SK-N-SH treated with all-trans-retinoic acid at 6 μM for 48 hours (cell line): ENCODE measurements around the gene KCNMA1.

Experiments
- ATAC-seq: fragments of 200-7000 bp; cut with Tn5 transposase; 3 replicates; pipeline ENCODE4 v1.9.1; 2020; ENCODE audit warnings: mild to moderate bottlenecking, moderate library complexity
- ARNTL ChIP-seq: fragments of 450-650 bp; formaldehyde crosslinking; IDR thresholded peaks from 2 replicates; pipeline ENCODE4 v1.5.0; 2020; ENCODE audit warnings: low read depth, mild to moderate bottlenecking, moderate library complexity, borderline replicate concordance
- BACH2 ChIP-seq: fragments of 250-450 bp; sonication (Bioruptor Pico); IDR thresholded peaks from 2 replicates; pipeline ENCODE4 v1.9.0; 2021; ENCODE audit warnings: mild to moderate bottlenecking, borderline replicate concordance
- CREB5 ChIP-seq: fragments of 250-450 bp; sonication (Bioruptor Pico); IDR thresholded peaks from 2 replicates; pipeline ENCODE4 v1.5.1; 2020; ENCODE audit warnings: low read depth, mild to moderate bottlenecking, moderate library complexity
- CSDC2 ChIP-seq: fragments of 250-450 bp; sonication (Bioruptor Pico); IDR thresholded peaks from 2 replicates; pipeline ENCODE4 v1.5.0; 2020; ENCODE audit warnings: mild to moderate bottlenecking, moderate library complexity
- ESRRG ChIP-seq: fragments of 250-450 bp; sonication (Bioruptor Pico); IDR thresholded peaks from 2 replicates; pipeline ENCODE4 v1.6.1; 2021; ENCODE audit warnings: mild to moderate bottlenecking
- GLIS3 ChIP-seq: fragments of 250-450 bp; sonication (Bioruptor Pico); IDR thresholded peaks from 2 replicates; pipeline ENCODE4 v1.5.0; 2020; ENCODE audit warnings: mild to moderate bottlenecking, moderate library complexity
- ISL1 ChIP-seq: fragments of 250-450 bp; sonication (Bioruptor Pico); IDR thresholded peaks from 2 replicates; pipeline ENCODE4 v2.1.2; 2022; ENCODE audit warnings: mild to moderate bottlenecking, moderate library complexity
- OSR1 ChIP-seq: fragments of 250-450 bp; sonication (Bioruptor Pico); IDR thresholded peaks from 2 replicates; pipeline ENCODE4 v1.8.0; 2022; ENCODE audit warnings: moderate library complexity, mild to moderate bottlenecking, inconsistent platforms
- PPARA ChIP-seq: fragments of 250-450 bp; sonication (Bioruptor Pico); IDR thresholded peaks from 2 replicates; pipeline ENCODE4 v1.5.0; 2020; ENCODE audit warnings: mild to moderate bottlenecking, borderline replicate concordance
- RARB ChIP-seq: fragments of 250-450 bp; sonication (Bioruptor Pico); IDR thresholded peaks from 2 replicates; pipeline ENCODE4 v1.8.0; 2021; ENCODE audit warnings: mild to moderate bottlenecking, moderate library complexity
- SNAI2 ChIP-seq: fragments of 250-450 bp; sonication (Bioruptor Pico); IDR thresholded peaks from 2 replicates; pipeline ENCODE4 v1.5.0; 2020; ENCODE audit warnings: mild to moderate bottlenecking, moderate library complexity
- TCF4 ChIP-seq: fragments of 250-450 bp; sonication (Bioruptor Pico); IDR thresholded peaks from 2 replicates; pipeline ENCODE4 v1.8.0; 2021; ENCODE audit warnings: mild to moderate bottlenecking, moderate library complexity, borderline replicate concordance
- TOX ChIP-seq: fragments of 250-450 bp; sonication (Bioruptor Pico); IDR thresholded peaks from 2 replicates; pipeline ENCODE4 v1.8.0; 2021; ENCODE audit warnings: mild to moderate bottlenecking, moderate library complexity, borderline replicate concordance
- ZC3H10 ChIP-seq: fragments of 250-450 bp; sonication (Bioruptor Pico); IDR thresholded peaks from 2 replicates; pipeline ENCODE4 v1.5.1; 2021; ENCODE audit warnings: mild to moderate bottlenecking, moderate library complexity
- ZFP3 ChIP-seq: fragments of 250-450 bp; sonication (Bioruptor Pico); IDR thresholded peaks from 2 replicates; pipeline ENCODE4 v1.5.0; 2020; ENCODE audit warnings: mild to moderate bottlenecking, moderate library complexity
- ZFP30 ChIP-seq: fragments of 450-650 bp; formaldehyde crosslinking; IDR thresholded peaks from 2 replicates; pipeline ENCODE4 v1.5.0; 2022; ENCODE audit warnings: mild to moderate bottlenecking, moderate library complexity
- ZNF565 ChIP-seq: fragments of 450-650 bp; formaldehyde crosslinking; conservative IDR thresholded peaks from 2 replicates; pipeline ENCODE4 v1.5.0; 2020; ENCODE audit warnings: low read depth, mild to moderate bottlenecking, moderate library complexity
- ZNF70 ChIP-seq: fragments of 450-650 bp; formaldehyde crosslinking; IDR thresholded peaks from 2 replicates; pipeline ENCODE4 v1.5.0; 2020; ENCODE audit warnings: mild to moderate bottlenecking, moderate library complexity
- ZNF8 ChIP-seq: fragments of 450-650 bp; formaldehyde crosslinking; IDR thresholded peaks from 2 replicates; pipeline ENCODE4 v1.5.0; 2020; ENCODE audit warnings: mild to moderate bottlenecking, moderate library complexity
- TF ChIP-seq, protein P1 (sequence below): fragments of 250-450 bp; sonication (Bioruptor Pico); IDR thresholded peaks from 2 replicates; pipeline ENCODE4 v1.5.1; 2021; ENCODE audit warnings: mild to moderate bottlenecking, moderate library complexity
- TF ChIP-seq, protein P2 (sequence below): fragments of 250-450 bp; sonication (Bioruptor Pico); IDR thresholded peaks from 2 replicates; pipeline ENCODE4 v1.8.0; 2021; ENCODE audit warnings: low read depth, mild to moderate bottlenecking, moderate library complexity, borderline replicate concordance
- TF ChIP-seq, protein P3 (sequence below): fragments of 250-450 bp; sonication (Bioruptor Pico); IDR thresholded peaks from 2 replicates; pipeline ENCODE4 v1.8.0; 2020; ENCODE audit warnings: mild to moderate bottlenecking, moderate library complexity, borderline replicate concordance

The KCNMA1 gene

DNA sequence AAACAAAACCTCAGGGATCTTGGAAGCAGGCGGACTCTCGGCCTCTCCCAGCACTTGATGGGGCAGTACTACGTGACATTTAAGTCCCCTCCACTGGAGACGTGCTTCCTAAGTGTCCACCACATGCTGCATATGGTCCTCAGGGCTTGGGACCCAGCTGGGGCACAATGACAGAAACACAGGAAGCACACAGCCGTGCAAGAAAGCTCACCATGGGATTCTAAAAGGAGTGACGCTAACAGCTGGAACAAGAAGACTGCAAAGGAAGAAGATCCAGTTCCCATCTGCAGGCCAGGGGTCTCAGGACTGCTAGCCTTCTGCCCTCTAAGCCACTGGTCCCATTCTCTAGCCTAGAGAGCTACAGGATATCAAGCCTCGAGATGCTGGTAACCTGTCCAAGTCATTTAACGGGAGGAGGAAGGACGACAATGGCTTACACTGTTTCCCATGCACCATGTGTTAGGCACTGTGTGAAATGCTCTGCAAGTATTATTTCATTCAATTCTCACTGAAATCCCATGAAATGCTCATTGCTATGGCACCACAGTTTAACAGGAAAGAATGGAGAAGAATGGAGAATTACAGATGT is 61.1 kb downstream of the KCNMA1 start:
- TF ChIP-seq TOX (no peak), ZFP3 (CRISPR knock-in tag) (no peak), CSDC2 (CRISPR knock-in tag) (no peak), ZNF565 (no peak), ZC3H10 (no peak), PPARA (CRISPR knock-in tag) (no peak), SNAI2 (CRISPR knock-in tag) (no peak), ZNF8 (CRISPR knock-in tag) (no peak), ARNTL (CRISPR knock-in tag) (no peak), ZFP30 (CRISPR knock-in tag) (no peak), ESRRG (CRISPR knock-in tag) (no peak)
- TF ChIP-seq, protein P1, sequence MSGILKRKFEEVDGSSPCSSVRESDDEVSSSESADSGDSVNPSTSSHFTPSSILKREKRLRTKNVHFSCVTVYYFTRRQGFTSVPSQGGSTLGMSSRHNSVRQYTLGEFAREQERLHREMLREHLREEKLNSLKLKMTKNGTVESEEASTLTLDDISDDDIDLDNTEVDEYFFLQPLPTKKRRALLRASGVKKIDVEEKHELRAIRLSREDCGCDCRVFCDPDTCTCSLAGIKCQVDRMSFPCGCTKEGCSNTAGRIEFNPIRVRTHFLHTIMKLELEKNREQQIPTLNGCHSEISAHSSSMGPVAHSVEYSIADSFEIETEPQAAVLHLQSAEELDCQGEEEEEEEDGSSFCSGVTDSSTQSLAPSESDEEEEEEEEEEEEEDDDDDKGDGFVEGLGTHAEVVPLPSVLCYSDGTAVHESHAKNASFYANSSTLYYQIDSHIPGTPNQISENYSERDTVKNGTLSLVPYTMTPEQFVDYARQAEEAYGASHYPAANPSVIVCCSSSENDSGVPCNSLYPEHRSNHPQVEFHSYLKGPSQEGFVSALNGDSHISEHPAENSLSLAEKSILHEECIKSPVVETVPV: no peak
- TF ChIP-seq, protein P2, sequence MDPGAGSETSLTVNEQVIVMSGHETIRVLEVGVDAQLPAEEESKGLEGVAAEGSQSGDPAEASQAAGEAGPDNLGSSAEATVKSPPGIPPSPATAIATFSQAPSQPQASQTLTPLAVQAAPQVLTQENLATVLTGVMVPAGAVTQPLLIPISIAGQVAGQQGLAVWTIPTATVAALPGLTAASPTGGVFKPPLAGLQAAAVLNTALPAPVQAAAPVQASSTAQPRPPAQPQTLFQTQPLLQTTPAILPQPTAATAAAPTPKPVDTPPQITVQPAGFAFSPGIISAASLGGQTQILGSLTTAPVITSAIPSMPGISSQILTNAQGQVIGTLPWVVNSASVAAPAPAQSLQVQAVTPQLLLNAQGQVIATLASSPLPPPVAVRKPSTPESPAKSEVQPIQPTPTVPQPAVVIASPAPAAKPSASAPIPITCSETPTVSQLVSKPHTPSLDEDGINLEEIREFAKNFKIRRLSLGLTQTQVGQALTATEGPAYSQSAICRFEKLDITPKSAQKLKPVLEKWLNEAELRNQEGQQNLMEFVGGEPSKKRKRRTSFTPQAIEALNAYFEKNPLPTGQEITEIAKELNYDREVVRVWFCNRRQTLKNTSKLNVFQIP (CRISPR knock-in tag): no peak
- TF ChIP-seq, protein P3, sequence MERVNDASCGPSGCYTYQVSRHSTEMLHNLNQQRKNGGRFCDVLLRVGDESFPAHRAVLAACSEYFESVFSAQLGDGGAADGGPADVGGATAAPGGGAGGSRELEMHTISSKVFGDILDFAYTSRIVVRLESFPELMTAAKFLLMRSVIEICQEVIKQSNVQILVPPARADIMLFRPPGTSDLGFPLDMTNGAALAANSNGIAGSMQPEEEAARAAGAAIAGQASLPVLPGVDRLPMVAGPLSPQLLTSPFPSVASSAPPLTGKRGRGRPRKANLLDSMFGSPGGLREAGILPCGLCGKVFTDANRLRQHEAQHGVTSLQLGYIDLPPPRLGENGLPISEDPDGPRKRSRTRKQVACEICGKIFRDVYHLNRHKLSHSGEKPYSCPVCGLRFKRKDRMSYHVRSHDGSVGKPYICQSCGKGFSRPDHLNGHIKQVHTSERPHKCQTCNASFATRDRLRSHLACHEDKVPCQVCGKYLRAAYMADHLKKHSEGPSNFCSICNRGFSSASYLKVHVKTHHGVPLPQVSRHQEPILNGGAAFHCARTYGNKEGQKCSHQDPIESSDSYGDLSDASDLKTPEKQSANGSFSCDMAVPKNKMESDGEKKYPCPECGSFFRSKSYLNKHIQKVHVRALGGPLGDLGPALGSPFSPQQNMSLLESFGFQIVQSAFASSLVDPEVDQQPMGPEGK (CRISPR knock-in tag): no peak
- ATAC-seq: no peak

DNA sequence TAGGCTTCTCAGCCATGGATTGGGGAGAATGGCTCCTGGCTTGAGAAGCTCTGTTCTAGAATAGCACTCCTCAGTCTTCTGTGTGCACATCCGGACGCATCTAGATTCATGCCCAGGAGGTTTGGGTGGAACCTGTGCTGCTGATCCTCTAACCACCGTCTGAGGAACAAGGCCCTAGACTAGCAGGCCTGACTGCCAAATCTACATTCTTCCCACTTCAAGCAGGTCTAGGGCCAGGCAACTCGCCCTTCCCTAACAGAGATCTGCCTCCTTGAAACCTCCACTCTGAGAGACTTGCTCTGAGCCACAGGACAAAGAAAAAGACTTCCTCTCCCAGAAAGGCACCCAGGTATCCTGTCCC is 61.6 kb downstream of the KCNMA1 start:
- TF ChIP-seq ARNTL (CRISPR knock-in tag) (no peak), ZNF70 (CRISPR knock-in tag) (no peak), TOX (no peak), ESRRG (CRISPR knock-in tag) (no peak), SNAI2 (CRISPR knock-in tag) (no peak), GLIS3 (no peak), ISL1 (no peak), CREB5 (CRISPR knock-in tag) (no peak), OSR1 (CRISPR knock-in tag) (no peak), ZFP30 (CRISPR knock-in tag) (no peak), CSDC2 (CRISPR knock-in tag) (no peak), RARB (CRISPR knock-in tag) (no peak), PPARA (CRISPR knock-in tag) (no peak), TCF4 (CRISPR knock-in tag) (no peak), ZFP3 (CRISPR knock-in tag) (no peak), ZC3H10 (no peak), BACH2 (CRISPR knock-in tag) (no peak)
- TF ChIP-seq, protein P1: no peak
- TF ChIP-seq, protein P3 (CRISPR knock-in tag): no peak
- ATAC-seq: no peak; the same call in 2 of the 3 replicates
